IMR-90 (cell line): ENCODE data around the gene ARMCX5. TPM values are rescaled to one million over a fixed set of nuclear protein-coding genes. Genes with fewer than 3 reads are reported as not detected.

ENCODE experiments used
- ATAC-seq: fragments of 200-7000 bp; cut with Tn5 transposase; 2 replicates; pipeline ENCODE4 v1.9.1; 2020; ENCODE audit warnings: low read depth, mild to moderate bottlenecking, moderate library complexity
- BruUV-seq: library from RNA; stranded (reverse); fragments of 400-500 nt; replicated peaks from 2 replicates; lab custom pipeline; 2021; lab: Mats Ljungman, UMichigan
- CTCF ChIA-PET: fragments of 300-600 bp; formaldehyde crosslinking; extraction: SDS; loops from one replicate; lab custom pipeline; 2021; ENCODE audit warnings: antibody characterized with exemption; lab: Yijun Ruan, JAX
- POLR2A ChIA-PET: fragments of 300-600 bp; sonication (Branson Sonifier 250); formaldehyde crosslinking; loops from one replicate; lab custom pipeline; 2022; ENCODE audit warnings: antibody characterized with exemption; ENCODE audit not compliant: unreplicated experiment; lab: Charles Lee
- DNase-seq: peaks from one replicate; pipeline ENCODE4 v3.0.0; 2013
- H2AFZ ChIP-seq: replicated peaks from 2 replicates; pipeline ENCODE3; 2013; ENCODE audit warnings: low read length, mild to moderate bottlenecking; ENCODE audit not compliant: poor library complexity
- H2AK5ac ChIP-seq: 2 replicates; pipeline ENCODE4 v1.6.1; 2013; ENCODE audit warnings: low read depth, low read length, inconsistent platforms
- H2AK9ac ChIP-seq: replicated peaks from 2 replicates; pipeline ENCODE3; 2013; ENCODE audit warnings: mild to moderate bottlenecking, low read depth, low read length, moderate library complexity; ENCODE audit not compliant: poor library complexity
- H2BK120ac ChIP-seq: 2 replicates; pipeline ENCODE4 v1.6.1; 2013; ENCODE audit warnings: low read depth, low read length, inconsistent platforms
- H2BK15ac ChIP-seq: 3 replicates; pipeline ENCODE4 v1.6.1; 2013; ENCODE audit warnings: low read depth, low read length, inconsistent platforms
- H2BK20ac ChIP-seq: 2 replicates; pipeline ENCODE4 v1.6.1; 2013; ENCODE audit warnings: low read depth, mild to moderate bottlenecking, inconsistent platforms, low read length, moderate library complexity
- H2BK5ac ChIP-seq: 2 replicates; pipeline ENCODE4 v1.6.1; 2013; ENCODE audit warnings: mild to moderate bottlenecking, low read depth, low read length, inconsistent platforms; ENCODE audit not compliant: poor library complexity, severe bottlenecking
- H3K14ac ChIP-seq: replicated peaks from 2 replicates; pipeline ENCODE4 v1.6.1; 2013; ENCODE audit warnings: low read depth, low read length, inconsistent platforms
- H3K18ac ChIP-seq: 2 replicates; pipeline ENCODE4 v1.6.1; 2013; ENCODE audit warnings: low read depth, low read length, control low read depth
- H3K23ac ChIP-seq: 2 replicates; pipeline ENCODE4 v1.6.1; 2013; ENCODE audit warnings: low read depth, low read length, inconsistent platforms
- H3K27ac ChIP-seq: 2 replicates; pipeline ENCODE4 v1.5.1; 2013; ENCODE audit warnings: mild to moderate bottlenecking, control low read depth, low read length; ENCODE audit not compliant: insufficient read depth
- H3K27me3 ChIP-seq: 2 replicates; pipeline ENCODE4 v1.6.1; 2013; ENCODE audit warnings: low read length; ENCODE audit not compliant: control insufficient read depth, insufficient read depth
- H3K36me3 ChIP-seq: 2 replicates; pipeline ENCODE4 v1.6.1; 2013; ENCODE audit warnings: low read length, mixed read lengths; ENCODE audit not compliant: control insufficient read depth, insufficient read depth
- H3K4ac ChIP-seq: 2 replicates; pipeline ENCODE4 v1.6.1; 2013; ENCODE audit warnings: low read depth, low read length, inconsistent platforms
- H3K4me1 ChIP-seq: 2 replicates; pipeline ENCODE4 v1.6.1; 2013; ENCODE audit warnings: low read length, mixed read lengths; ENCODE audit not compliant: control insufficient read depth, insufficient read depth
- H3K4me2 ChIP-seq: 2 replicates; pipeline ENCODE4 v1.6.1; 2013; ENCODE audit warnings: low read depth, mild to moderate bottlenecking, control low read depth, low read length, moderate library complexity
- H3K4me3 ChIP-seq: 2 replicates; pipeline ENCODE4 v1.5.1; 2013; ENCODE audit warnings: low read depth, mild to moderate bottlenecking, control low read depth, low read length, moderate library complexity; ENCODE audit not compliant: insufficient read depth
- H3K56ac ChIP-seq: 2 replicates; pipeline ENCODE4 v1.6.1; 2013; ENCODE audit warnings: low read length, inconsistent platforms; ENCODE audit not compliant: insufficient read depth; ENCODE audit errors: extremely low read depth
- H3K79me1 ChIP-seq, 2 experiments: 2 replicates each; pipeline ENCODE4 v1.6.1; 2013; ENCODE audit warnings: low read length in 2 of 2, inconsistent platforms in 1 of 2, low read depth in 1 of 2
- H3K9ac ChIP-seq: 2 replicates; pipeline ENCODE4 v1.6.1; 2013; ENCODE audit warnings: low read depth, low read length, control low read depth
- H3K9me1 ChIP-seq: 2 replicates; pipeline ENCODE4 v1.6.1; 2013; ENCODE audit warnings: low read length, inconsistent platforms; ENCODE audit not compliant: insufficient read depth
- H3K9me3 ChIP-seq: 2 replicates; pipeline ENCODE4 v1.6.1; 2013; ENCODE audit warnings: low read length; ENCODE audit not compliant: control insufficient read depth, insufficient read depth
- H4K20me1 ChIP-seq: 2 replicates; pipeline ENCODE4 v1.6.1; 2013; ENCODE audit warnings: low read length, inconsistent platforms; ENCODE audit not compliant: insufficient read depth
- H4K5ac ChIP-seq: 2 replicates; pipeline ENCODE4 v1.6.1; 2013; ENCODE audit warnings: mild to moderate bottlenecking, low read depth, low read length, control low read depth
- H4K8ac ChIP-seq, 2 experiments: 2 replicates each; pipeline ENCODE4 v1.6.1; 2013; ENCODE audit warnings: low read depth in 2 of 2, low read length in 2 of 2, control low read depth in 1 of 2, inconsistent platforms in 1 of 2
- H4K91ac ChIP-seq: 2 replicates; pipeline ENCODE4 v1.6.1; 2013; ENCODE audit warnings: low read depth, low read length, inconsistent platforms; ENCODE audit not compliant: insufficient read depth
- BHLHE40 ChIP-seq: fragments of 150-350 bp; IDR thresholded peaks from 2 replicates; pipeline ENCODE4 v1.6.1; 2016; ENCODE audit warnings: mild to moderate bottlenecking, low read depth, low read length
- CEBPB ChIP-seq: IDR thresholded peaks from 2 replicates; pipeline ENCODE4 v1.6.1; 2012; ENCODE audit warnings: low read depth, low read length, improper control_type of control experiment
- CHD1 ChIP-seq: IDR thresholded peaks from 2 replicates; pipeline ENCODE4 v1.6.1; 2012; ENCODE audit warnings: low read depth, low read length, improper control_type of control experiment
- ELK1 ChIP-seq: fragments of 150-350 bp; IDR thresholded peaks from 2 replicates; pipeline ENCODE4 v1.6.1; 2016; ENCODE audit warnings: low read depth, mild to moderate bottlenecking, low read length, moderate library complexity, borderline replicate concordance
- FOS ChIP-seq: fragments of 150-350 bp; IDR thresholded peaks from 2 replicates; pipeline ENCODE4 v1.6.1; 2016; ENCODE audit warnings: low read depth, low read length
- MAZ ChIP-seq: IDR thresholded peaks from 2 replicates; pipeline ENCODE4 v1.6.1; 2012; ENCODE audit warnings: low read depth, mild to moderate bottlenecking, low read length, improper control_type of control experiment, moderate library complexity, borderline replicate concordance
- MXI1 ChIP-seq: IDR thresholded peaks from 2 replicates; pipeline ENCODE4 v1.6.1; 2012; ENCODE audit warnings: low read depth, mild to moderate bottlenecking, low read length, moderate library complexity, borderline replicate concordance
- NFE2L2 ChIP-seq: fragments of 150-350 bp; IDR thresholded peaks from 2 replicates; pipeline ENCODE4 v1.6.1; 2016; ENCODE audit warnings: low read depth, mild to moderate bottlenecking, low read length
- RFX5 ChIP-seq: IDR thresholded peaks from 2 replicates; pipeline ENCODE4 v1.8.0; 2012; ENCODE audit warnings: low read depth, mild to moderate bottlenecking, low read length, moderate library complexity
- SMC3 ChIP-seq: fragments of 150-350 bp; IDR thresholded peaks from 2 replicates; pipeline ENCODE4 v1.6.1; 2016; ENCODE audit warnings: low read depth, mild to moderate bottlenecking, antibody characterized with exemption, low read length, moderate library complexity
- WGBS, 2 experiments: methylation state at CpG; one replicate each; pipeline versions ENCODE4 v1.1.5 to v1.1.7; 2013; ENCODE audit warnings: missing lambda C conversion rate in 2 of 2; ENCODE audit not compliant: insufficient read length in 1 of 2; ENCODE audit errors: extremely low coverage in 2 of 2; 5-methylcytosine and 5-hydroxymethylcytosine counted together
- dilution Hi-C: fragments of 300-500 bp; cut with HindIII; formaldehyde crosslinking; loops from one replicate; pipeline ENCODE4 v1.14.3; 2018; ENCODE audit warnings: low sequenced_read_pairs; ENCODE audit not compliant: unreplicated experiment
- in situ Hi-C: fragments of 300-500 bp; cut with MboI; formaldehyde crosslinking; loops from 3 replicates; pipeline ENCODE4 v1.14.3; 2019; ENCODE audit warnings: low sequenced_read_pairs, inconsistent platforms, mixed read lengths
- intact Hi-C: fragments of 100-400 bp; cut with micrococcal nuclease; formaldehyde crosslinking; loops from 2 replicates; pipeline ENCODE4 v1.10.0; 2022
- polyA plus RNA-seq, 3 experiments: library from polyadenylated mRNA; depleted of rRNA; stranded (reverse); fragments of >200 nt; gene quantifications; 2 replicates each; pipeline ENCODE4 v1.2.3, GENCODE V29; 2012; ENCODE audit warnings: low replicate concordance in 1 of 3
- total RNA-seq: library from RNA; depleted of rRNA; stranded (reverse); fragments of >200 nt; gene quantifications from 2 replicates; pipeline ENCODE4 v1.2.3, GENCODE V29; 2012
- TF ChIP-seq, protein P1 (sequence below): conservative IDR thresholded peaks from 2 replicates; pipeline ENCODE4 v1.5.1; 2012; ENCODE audit warnings: mild to moderate bottlenecking, low read depth, low read length, improper control_type of control experiment
- TF ChIP-seq, protein P2 (sequence below): fragments of 150-350 bp; IDR thresholded peaks from 2 replicates; pipeline ENCODE4 v1.6.1; 2017; ENCODE audit warnings: mild to moderate bottlenecking, antibody characterized with exemption, low read length, low read depth

Gene ARMCX5
- total and polyA plus RNA-seq, 2 of the 4 experiments (the other 2 are of a cell fraction), result 12.2 to 24.9 TPM

DNA sequence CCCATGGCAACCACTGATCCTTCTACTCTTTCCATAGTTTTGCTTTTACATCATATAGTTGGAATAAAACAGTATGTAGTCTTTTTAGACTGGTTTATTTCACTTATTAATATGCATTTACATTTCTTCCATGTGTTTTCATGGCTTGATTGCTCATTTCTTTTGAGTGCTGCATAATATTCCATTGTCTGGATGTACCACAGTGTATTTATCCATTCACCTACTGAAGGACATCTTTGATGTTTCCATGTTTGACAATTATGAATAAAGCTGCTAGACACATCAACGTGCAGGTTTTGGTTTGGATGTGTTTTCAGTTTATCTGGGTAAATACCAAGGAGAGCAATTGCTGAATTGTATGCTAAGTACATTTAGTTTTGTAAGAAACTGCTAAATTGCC, 38.2 kb downstream of the ARMCX5 start:
- Histone ChIP-seq H3K9me3 (no peaks in the 10 kb centered on the region), H2AK5ac (no peak overlapping the region), H3K9me1 (no peaks in the 10 kb centered on the region), H2AFZ (no peak overlapping the region), H3K4ac (no peak overlapping the region), H4K20me1 (no peaks in the 10 kb centered on the region), H3K56ac (no peak overlapping the region), H2BK15ac (no peak overlapping the region), H3K36me3 (no peaks in the 10 kb centered on the region), H3K4me3 (no peak overlapping the region), H2BK120ac (no peak overlapping the region), H4K8ac (no peak overlapping the region), H3K27ac (no peak overlapping the region), H3K9ac (no peak overlapping the region), H4K91ac (no peak overlapping the region), H2BK20ac (no peak overlapping the region), H2AK9ac (no peak overlapping the region), H3K4me2 (no peak overlapping the region), H3K79me1 (no peaks in the 10 kb centered on the region), H4K5ac (no peak overlapping the region), H2BK5ac (no peak overlapping the region), H3K27me3 (no peaks in the 10 kb centered on the region), H3K18ac (no peak overlapping the region), H3K14ac (no peak overlapping the region), H3K23ac (no peak overlapping the region), H3K4me1 (no peaks in the 10 kb centered on the region)
- in situ Hi-C loops, result no loop called here
- TF ChIP-seq ELK1 (no peak), CEBPB (no peak), MXI1 (no peak), FOS (no peak), SMC3 (no peak), NFE2L2 (no peak), MAZ (no peak), RFX5 (no peak), CHD1 (no peak), BHLHE40 (no peak)
- TF ChIP-seq, protein P1, sequence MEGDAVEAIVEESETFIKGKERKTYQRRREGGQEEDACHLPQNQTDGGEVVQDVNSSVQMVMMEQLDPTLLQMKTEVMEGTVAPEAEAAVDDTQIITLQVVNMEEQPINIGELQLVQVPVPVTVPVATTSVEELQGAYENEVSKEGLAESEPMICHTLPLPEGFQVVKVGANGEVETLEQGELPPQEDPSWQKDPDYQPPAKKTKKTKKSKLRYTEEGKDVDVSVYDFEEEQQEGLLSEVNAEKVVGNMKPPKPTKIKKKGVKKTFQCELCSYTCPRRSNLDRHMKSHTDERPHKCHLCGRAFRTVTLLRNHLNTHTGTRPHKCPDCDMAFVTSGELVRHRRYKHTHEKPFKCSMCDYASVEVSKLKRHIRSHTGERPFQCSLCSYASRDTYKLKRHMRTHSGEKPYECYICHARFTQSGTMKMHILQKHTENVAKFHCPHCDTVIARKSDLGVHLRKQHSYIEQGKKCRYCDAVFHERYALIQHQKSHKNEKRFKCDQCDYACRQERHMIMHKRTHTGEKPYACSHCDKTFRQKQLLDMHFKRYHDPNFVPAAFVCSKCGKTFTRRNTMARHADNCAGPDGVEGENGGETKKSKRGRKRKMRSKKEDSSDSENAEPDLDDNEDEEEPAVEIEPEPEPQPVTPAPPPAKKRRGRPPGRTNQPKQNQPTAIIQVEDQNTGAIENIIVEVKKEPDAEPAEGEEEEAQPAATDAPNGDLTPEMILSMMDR, result no peak
- TF ChIP-seq, protein P2, sequence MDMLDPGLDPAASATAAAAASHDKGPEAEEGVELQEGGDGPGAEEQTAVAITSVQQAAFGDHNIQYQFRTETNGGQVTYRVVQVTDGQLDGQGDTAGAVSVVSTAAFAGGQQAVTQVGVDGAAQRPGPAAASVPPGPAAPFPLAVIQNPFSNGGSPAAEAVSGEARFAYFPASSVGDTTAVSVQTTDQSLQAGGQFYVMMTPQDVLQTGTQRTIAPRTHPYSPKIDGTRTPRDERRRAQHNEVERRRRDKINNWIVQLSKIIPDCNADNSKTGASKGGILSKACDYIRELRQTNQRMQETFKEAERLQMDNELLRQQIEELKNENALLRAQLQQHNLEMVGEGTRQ, result no peak
- dilution Hi-C loops, result no loop called here
- ChIA-PET POLR2A (no interaction called here), CTCF (no interaction called here)
- intact Hi-C loops, result no loop called here
- no TSS peak for BruUV-seq
- DNase-seq, result no peak
- no peak for ATAC-seq
- no CpG with 5 or more reads among the region's 1 CpG for WGBS, 2 experiments
